Measurements from ENCODE around the gene LRRC3.
"Not testable (repeated sequence)": the region's sequence is repeated elsewhere in the genome, so short reads cannot be mapped to it uniquely, and the experiment has no call there.

LRRC3 gene

DNA sequence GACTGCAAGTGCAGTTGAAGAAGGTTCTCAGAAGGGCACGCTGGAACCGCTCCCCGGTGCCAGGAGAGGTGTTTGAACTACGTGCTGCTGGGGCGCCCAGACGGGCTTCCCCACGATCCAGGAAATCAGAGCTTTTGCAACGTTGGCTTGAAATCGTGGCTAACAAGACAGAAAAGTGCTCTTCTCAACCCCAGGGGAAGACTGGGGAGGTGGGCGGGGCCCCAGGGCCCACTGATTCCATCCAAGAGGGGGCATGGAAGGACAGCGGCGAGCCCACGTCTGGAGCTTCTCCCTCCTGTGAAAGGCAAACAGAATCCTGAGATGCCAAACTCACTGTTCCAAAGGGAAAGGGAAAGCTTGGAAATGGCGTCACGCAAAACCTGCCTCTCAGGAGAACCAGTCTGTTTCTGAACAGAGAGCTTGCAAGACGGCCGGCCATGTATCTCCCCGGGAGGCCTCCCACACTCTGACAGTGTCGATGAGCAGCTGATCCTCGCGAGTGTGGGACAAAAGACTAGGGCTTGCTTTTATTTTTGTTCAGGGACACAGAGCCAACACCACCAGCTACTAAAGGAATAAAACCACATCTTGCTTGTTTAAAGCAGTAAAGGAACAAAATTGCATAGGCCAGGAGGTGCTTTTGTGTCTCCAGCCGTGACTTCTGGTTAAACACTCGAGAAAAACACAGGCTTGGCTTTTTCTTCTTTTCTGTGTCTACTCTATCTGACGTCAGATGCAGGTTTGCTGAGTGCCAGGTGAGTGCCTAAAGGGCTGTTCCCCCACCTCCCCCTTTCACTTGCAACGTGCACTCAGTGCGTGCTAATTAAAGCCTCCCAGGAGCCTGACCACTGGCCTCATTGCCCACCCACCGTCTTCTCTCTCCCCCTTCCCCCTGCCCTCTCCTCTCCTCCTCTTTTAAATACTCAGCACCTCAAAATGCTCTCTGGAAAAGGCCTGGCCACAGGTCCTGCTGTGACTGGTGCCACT lies 41.5 kb downstream of the LRRC3 start:
- no peak for DNase-seq (ENCODE audit: low read depth in 2 of 2)

DNA sequence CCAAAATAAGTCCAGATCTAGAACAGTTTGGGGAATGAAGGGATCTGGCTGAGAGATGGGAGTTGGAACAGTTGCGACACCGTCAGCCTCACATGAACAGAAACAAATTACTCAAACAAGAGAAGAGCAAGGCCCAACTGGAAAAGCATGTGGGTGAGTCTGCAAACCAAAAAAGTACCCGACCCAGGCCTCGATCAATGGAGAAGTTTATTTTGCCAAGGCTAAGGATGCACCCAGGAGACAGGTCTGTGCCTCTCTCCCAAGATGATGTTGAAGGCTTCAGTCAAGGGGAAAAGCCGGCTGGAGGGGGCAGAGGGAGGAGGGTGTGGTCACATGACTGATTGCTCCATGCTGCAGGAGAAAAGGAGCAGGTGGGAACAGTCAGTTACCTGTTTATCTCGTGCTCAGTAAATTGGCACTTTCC lies 42.4 kb downstream of the LRRC3 start:
- no peak for DNase-seq (ENCODE audit: low read depth in 2 of 2)

DNA sequence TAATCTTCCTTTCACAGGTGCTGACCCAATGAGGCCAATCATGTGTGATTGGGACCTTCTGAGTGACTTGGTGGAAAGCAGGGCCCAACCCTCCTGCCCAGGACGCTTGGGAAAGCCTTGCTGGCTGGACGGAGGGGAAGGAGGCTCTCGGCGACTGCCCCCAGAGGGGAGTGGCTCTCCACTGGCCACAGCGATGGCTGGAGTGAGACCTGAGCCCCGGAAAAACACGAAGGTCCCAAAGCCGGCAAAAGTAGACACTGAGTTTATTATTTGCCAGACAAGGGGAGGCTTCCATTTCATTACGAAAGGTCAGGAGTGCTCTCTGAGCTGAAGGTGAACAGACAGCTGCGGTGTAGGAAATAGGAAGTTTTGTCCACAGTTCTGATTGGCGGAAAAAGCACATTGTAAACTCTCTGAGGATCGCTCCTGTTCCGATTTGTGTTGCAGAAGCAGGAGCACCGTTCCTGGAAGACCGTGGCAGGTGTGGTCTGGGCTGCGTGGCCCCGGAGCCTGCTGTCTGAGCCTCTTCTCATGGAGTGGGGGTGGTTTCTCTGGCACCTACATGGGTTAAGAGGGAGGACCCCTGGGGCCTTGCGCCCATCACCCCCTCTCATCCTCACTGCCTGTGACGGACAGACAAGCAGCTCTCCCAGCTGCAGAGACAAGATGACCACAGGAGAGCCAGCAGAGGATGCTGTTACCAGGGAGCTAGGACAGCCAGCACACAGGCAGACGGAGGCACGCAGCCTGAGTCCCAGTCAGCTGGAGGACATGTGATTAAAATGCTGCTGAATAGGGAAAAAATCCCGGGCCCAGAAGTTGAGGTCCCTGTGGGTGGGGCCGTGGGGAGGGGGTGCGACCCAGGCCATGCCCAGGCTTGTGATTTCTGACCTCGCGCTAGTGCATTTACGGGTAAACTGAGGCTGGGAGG lies 43.2 kb downstream of the LRRC3 start:
- no peak for DNase-seq (ENCODE audit: low read depth in 2 of 2)

- no peak for DNase-seq (ENCODE audit: low read depth in 2 of 2)
These were observed 43.9 kb downstream of the LRRC3 start for GRCh38 chr21:44499211-44499560.

DNA sequence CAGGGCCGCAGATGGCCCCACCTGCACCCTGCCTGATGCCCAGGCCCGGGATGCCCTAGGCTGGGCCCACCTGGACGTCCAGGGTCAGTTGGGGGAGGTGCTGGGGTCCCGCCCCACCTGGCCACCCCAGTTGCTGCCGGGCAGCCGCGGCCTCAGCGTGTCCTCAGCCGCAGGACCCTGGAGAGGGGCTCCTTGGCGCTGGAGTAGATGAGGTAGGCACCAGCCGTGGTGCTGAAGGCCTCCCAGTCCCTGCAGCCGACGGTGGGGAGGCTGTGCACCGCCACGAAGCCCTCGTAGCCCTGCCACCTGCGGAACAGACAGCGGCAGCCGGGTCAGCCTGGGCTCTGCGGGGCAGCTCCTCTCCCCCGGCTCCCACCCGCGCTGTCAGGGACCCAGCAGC lies 44.3 kb downstream of the LRRC3 start:
- no peak for DNase-seq (ENCODE audit: low read depth in 2 of 2)

DNA sequence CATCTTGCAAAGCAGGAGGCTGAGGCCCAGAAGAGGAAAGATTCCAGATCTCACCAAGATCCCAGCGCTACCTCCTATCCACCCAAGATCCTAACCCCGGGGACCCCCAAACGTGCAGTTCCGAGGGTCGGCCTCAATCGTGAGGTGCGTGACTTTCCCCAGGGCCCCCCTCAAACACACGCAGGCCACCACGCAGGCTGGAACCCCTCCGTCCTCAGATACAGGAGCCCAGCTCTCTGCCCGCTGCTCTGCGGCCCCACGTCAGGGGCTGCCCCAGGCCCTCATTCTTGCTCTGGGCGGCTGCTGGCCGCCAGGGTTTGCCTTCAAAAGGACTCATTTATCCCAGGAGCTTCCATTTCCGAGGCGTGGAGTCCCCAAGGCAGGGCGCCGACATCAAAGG lies 44.8 kb downstream of the LRRC3 start:
- no peak for DNase-seq (ENCODE audit: low read depth in 2 of 2)

DNA sequence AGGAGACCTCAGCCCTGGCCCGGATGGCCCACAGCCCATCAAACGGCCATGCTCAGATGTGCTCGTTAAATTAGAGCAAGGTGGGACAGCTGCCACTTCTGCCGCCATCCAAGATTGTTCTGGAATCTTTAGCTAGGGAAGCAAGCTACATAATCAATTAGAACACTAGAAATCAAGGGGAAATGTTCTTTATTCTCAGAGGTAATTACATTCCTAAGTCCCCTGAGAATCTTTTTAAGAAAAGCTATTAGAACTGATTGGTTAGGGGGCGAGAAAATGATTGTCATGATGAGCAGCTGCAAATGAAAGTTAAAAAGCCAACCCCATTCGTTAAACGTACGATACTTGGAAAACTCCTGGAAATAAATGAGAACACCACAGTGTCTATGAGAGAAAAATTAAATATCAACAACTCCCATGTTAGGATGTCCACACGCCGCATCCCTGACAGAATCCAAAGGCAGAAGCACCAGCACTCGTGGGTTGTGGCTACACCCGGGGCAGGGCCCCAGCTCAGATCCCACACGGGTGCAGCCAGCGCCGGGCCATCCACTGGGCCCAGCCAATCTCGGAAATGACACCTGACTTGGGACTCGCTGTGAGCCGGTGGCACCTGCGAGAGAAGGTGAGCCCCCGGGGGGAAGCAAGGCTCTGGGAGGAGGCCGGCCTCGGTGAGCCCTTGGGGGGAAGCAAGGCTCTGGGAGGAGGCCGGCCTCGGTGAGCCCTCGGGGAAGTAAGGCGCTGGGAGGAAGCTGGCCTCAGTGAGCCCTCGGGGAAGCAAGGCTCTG lies 47.1 kb downstream of the LRRC3 start:
- DNase-seq (ENCODE audit: low read depth in 2 of 2) = no peak

- not testable (repeated sequence) for DNase-seq (ENCODE audit: low read depth in 2 of 2)
These were observed 47.9 kb downstream of the LRRC3 start for GRCh38 chr21:44503006-44503889.

DNA sequence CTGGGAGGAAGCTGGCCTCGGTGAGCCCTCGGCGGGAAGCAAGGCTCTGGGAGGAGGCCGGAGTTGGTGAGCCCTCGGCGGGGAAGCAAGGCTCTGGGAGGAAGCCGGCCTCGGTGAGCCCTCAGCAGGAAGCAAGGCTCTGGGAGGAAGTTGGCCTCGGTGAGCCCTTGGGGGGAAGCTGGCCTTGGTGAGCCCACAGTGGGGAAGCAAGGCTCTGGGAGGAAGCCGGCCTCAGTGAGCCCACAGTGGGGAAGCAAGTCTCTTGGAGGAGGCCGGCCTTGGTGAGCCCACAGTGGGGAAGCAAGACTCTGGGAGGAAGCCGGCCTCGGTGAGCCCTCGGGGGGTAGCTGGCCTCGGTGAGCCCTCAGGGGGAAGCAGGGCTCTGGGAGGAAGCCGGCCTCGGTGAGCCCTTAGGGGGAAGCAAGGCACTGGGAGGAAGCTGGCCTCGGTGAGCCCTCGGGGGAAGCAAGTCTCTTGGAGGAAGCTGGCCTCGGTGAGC lies 48.6 kb downstream of the LRRC3 start:
- no peak for DNase-seq (ENCODE audit: low read depth in 2 of 2)

- no peak for DNase-seq (ENCODE audit: low read depth in 2 of 2)
These were observed 50.5 kb downstream of the LRRC3 start for GRCh38 chr21:44505673-44506278.

GRCh38 chr21:44506279-44507255 lies 51.3 kb downstream of the LRRC3 start:
- no peak for DNase-seq (ENCODE audit: low read depth in 2 of 2)

DNA sequence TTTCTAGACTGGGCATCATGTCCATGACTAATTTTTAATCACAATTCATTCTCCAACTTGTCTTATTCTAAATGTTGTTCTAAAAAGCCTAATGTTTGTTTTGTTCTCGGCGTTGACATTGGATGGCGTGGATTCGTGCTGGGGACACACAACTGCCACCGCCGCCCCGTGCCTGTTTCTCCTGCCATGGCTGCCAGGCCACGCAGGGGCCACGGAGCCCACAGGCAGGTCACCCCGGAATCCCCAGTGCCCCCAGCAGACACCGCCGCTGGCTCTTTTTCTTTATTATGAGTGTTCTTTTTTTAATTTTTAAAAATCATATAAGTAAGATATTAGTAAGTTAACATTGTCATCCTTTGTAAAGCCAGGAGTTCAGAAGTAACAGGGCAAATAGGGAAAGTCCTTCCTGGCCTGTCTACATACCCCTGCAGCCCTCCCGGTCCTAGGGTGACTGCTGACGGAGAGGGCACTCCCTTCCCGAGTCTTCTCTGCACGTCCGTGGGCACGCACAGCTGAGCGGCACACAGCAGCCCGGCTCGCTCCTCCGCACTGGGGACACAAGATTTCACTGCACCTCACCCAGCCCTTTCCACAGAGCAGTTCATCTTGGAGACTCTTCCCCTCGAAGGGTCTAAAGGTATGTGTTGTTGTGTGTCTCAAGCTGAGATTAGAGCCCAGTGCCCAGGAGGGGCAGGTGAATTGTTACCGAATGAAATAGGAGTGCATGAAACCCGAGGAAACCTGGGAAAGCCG lies 52.5 kb downstream of the LRRC3 start:
- DNase-seq (ENCODE audit: low read depth in 2 of 2) = no peak

DNA sequence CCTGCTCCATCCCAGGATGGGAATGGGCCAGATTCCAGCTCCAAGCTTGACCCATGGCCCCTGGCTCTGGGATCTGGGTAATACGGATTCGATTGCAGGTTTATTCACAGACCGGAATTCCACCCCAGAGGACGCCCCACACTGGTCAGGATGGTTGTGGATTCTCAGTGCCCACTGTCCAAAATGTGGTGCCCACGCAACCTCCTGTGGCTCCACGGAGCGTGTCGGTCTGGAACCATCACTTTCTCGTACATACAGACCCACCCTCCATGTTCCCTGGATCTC lies 53.1 kb downstream of the LRRC3 start:
- no peak for DNase-seq (ENCODE audit: low read depth in 2 of 2)

DNA sequence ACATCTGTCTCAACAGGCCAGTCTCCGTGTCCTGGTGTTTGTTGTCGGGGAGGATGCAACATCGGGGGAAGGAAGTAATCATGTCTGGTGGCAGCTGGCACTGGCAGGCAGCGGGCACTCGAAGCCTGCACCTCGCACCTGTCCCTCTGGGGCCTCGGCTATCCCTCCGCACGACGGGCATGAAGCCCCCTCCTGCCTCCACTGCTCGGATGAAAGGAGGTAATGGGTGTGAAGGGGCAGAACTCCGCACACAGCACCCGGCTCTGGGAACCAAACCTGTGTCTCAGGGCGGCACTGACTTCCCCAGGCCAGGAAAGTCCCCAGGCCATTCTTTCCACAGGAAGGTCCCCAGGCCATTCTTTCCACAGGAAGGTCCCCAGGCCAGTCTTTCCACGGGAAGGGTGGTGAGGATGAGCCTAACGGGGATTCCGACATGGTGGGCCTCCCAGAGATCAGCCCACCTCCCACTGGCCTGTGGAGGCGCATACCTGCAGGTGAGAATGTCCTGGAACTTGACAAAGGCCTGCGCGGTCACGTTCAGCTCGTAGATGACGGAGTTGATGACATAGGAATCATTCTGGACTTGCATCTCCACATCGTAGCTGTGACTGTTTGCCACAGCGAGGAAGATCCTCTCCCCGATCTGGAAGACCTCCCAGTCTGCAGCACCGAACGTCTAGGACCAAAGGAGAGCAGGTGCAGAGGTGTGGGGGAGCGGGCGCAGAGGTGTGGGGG lies 53.6 kb downstream of the LRRC3 start:
- DNase-seq (ENCODE audit: low read depth in 2 of 2) = no peak

DNA sequence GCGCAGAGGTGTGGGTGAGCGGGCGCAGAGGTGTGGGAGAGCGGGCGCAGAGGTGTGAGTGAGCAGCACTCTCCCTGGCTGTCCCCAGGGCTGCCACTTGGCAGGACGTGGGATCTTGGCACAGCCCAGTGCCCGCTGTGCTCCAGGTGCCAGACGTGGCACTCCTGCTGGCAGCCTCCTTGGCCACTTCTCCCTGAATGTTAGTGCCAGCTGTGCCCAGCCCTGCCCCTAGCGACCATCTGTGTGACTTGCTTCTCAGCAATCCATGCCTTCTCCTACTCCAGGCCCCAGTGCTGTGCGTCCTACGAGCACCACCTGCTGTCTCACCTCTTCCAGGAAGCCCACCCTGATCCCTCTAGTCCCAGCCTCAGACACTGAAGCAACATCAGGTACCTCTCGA lies 54.2 kb downstream of the LRRC3 start:
- no peak for DNase-seq (ENCODE audit: low read depth in 2 of 2)

- no peak for DNase-seq (ENCODE audit: low read depth in 2 of 2)
These were observed 54.8 kb downstream of the LRRC3 start for GRCh38 chr21:44510109-44510507.

DNA sequence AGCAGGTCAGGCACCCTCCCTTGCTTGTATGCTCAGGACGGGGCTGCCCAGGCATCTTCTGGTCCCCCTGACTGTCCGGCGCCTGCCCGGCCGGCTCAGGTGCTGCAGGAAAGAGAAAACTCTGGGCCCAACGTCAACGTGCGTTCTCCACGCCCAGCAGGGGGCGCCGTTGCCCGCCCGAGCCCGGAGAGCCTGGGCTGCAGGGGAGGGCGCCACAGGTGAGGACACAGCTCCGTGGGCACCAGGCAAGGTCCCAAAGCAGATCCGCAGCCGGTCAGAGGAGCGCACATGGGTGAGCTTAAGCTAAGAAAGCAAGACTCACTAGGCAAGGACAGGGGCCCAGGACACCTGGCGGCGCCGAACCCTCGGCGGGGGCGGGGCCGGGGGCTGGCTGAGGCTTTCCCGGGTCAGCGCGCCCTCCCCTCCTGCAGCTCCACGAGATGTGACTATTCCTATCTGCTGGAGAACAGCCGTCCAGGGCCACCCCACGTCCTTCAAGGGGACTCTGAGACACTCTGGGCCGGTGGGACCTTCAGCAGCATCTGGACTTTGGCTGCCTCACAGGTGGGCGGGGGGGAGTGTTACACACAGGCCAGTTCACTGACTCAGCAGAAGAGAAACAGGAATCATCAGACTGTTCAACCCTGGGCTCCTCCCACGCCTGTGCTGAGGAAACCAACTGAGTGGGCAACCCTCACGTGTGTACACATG lies 55.4 kb downstream of the LRRC3 start:
- peak; percentile 67 to 73 for DNase-seq (ENCODE audit: low read depth in 2 of 2)

Data from activated CD4-positive, alpha-beta T cell treated with anti-CD3 and anti-CD28 coated beads for 24 hours (primary cell).